Renal cortical epithelial cell (primary cell): Measurements from ENCODE around the gene RBM5. TPM values are rescaled to one million over a fixed set of nuclear protein-coding genes. Genes with fewer than 3 reads are reported as not detected.

Source experiments
- DNase-seq: peaks from one replicate; pipeline ENCODE4 v3.0.0-alpha.2; 2011; ENCODE audit warnings: low read depth
- total RNA-seq: library from RNA; depleted of rRNA; stranded (reverse); fragments of >200 nt; gene quantifications from 2 replicates; pipeline ENCODE4 v1.2.3, GENCODE V29; 2014

RBM5 gene
- total RNA-seq, 1 donor from 2014 or later, result 216 TPM

DNA sequence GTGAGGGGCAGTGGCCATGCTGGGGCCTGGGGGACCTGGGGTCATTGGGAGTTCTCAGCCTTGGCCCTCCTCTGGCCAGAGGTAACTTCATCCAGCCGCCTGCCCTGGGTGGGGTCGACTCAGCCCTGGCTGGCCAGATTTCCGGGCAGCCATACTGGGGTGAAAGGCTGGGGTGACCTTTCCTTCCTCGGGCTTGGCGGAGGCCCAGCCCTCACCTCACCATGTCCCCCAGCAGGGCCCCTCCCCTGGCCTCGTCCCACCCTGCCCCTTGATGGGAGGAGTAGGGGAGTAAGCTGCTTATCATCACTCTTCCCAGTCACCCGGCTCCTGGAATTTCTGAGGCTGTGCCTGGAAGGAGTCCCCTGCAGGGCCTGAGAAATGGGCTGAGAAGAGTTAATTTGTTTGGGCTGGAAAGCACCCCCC lies 71.9 kb downstream of the RBM5 start:
- DNase-seq, result no peak

DNA sequence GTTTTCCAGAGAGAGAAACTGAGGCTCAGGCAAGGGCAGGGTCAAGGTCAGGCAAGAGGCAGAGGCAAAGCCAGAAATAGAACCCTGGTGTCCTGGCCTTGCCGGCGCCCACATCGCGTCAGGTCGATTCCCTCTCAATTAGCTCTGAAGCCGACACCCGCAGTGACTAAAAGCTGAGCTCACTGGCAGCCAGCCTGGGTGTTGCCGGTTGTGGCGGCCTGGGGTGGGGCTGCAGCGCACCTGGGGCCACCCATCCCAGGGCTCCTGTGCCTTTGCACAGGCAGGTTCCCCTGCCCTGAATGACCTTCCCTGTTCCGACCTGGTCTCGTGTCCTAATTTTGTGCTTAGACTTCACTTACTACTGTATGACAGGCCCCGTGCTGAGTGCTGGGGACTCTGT lies 72.6 kb downstream of the RBM5 start:
- DNase-seq, result no peak

DNA sequence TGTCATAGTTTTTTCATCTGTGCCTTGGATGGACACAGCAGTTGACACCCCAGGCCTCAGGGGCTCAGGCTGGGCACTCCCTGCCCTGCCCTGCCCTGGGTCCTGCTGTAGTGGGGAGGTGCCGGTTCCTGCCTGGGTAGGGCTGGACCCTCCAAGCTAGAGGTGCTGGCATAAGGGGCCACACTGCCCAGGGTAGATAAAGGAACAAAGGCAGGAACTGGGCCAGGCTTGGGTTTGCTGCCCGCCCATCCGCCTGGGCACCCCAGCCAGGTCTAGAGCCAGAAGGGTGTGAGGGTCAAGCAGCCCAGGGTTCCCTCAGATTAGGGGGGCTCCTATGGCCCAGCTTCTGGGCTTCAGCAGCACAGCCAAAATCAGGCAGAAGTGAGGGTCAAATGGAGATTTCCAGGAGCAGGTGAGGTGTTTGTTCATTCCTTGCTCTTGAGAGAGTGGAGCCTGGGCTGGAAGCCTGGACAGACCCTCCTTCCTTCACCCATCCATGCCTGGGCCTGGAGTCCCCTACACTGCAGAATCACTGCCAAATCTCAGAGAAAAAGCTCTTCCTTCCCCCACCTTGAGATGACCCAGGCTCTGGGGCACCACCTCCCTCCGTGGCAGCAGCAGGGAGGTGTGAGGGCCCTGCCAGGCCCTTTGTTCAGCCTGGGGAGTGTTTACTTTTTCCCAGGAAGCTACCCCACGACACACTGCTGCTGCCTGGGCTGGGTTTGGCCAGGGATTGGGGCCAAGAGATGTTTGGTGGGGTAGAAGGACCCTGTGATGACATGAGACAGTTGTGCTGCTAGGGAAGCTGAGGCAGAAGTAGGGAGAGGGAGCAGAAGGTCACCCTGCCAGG lies 73.5 kb downstream of the RBM5 start:
- DNase-seq, result no peak

DNA sequence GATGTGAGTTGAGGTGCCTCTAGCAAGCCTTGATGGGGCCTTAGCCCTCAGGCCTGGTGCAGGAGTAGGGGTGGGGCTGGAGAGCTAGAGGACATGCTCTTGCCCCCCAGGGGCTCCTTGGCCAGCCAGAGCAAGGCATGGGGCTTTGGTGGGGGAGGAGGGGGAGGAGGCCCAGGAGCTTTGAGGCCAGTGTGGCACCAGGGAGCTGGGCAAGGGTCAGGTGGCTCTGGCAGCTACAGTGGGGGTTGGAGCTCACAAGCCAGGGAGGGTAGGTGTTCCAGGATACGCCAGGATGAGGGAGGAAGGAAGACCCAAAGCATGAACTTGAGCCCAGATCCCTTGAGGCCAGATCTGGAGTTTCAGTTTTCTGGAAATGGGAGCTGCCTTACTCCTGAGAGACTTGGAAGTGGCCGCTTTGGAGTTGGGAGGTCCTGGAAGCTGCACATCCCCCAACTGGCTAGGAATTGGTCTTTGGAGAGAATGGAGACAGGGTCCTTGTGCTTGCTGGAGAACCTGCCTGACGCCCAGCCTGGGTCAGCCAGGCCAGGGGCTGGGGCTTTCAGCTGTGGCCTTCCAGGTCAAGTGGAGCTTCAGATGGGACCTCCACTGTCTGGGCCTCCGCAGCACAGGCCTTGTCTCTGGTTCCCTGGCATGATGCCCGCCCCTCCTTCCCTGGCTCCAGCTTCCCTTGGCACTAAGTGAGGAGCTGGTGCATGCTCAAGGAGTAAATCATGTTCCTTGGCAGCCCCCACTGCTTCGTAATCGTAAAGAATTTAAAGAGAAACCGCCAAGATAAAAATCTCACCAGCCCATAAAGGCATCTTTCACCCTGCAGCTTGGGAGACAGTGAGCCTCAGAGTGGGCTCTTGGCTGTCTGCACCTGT lies 75.1 kb downstream of the RBM5 start:
- DNase-seq, result peak; percentile 82

DNA sequence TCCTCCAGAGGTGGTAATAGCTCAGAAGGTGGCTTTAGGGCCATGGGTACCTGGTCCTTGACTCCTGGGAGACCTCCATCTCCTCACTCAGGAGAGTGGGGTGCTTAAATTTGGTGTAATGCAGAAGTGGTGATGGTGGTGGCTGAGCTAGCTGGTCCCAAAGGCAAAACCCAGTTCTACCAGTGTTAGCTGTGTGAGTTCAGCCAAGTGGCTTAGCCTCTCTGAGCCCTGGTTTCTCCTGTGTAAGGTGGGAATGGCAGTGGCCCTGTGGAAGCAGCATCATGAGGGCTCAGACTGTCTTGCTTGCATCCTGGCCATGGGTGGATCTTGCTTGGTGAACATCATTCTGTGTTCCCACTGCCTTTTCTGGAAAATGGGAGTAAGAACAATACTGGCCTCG lies 75.8 kb downstream of the RBM5 start:
- DNase-seq, result no peak

DNA sequence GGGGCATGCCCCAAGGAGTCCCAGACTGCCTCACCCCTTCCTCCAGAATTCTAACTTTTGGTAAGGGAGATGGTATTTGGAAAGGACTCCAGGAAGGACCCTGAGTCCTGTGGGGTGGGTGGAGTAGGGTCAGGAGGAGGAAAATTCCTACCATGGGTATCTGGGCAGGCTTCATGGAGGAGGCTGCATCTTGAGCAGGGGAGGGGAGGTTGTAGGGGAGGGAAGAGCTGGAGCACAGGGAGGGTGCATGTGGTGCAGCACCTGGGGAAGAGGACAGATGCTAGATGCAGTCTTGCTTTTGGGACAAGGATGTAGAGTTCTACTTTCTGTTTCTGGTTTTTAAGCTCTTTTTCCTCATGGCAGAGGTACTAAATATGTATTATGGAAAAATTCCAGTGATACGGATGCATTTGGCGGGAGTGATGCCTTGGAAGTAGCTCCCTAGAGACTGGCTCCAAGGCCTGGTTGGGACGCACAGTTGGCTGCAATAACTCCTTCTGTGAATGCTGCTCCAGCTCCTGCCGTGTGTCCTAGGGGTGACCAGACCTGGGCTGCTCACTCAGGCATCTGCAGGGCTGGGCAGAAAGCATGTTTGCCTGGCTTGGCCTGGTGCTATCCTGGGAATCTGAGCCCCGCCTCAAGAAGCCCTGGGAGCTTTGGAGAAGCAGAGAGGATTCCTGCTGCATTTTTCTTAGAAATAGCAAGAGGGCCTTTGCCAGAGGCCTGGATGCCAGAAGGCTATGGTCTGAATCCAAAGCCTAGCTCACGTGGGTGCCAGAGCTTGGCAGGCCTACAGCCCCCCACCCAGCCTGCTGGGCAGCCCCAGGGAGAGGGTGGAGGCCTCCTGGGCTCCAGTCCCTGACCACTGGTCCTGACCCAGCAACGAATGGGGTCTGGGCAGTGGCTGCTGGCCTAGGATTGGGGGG lies 76.5 kb downstream of the RBM5 start:
- DNase-seq, result peak; percentile 85

DNA sequence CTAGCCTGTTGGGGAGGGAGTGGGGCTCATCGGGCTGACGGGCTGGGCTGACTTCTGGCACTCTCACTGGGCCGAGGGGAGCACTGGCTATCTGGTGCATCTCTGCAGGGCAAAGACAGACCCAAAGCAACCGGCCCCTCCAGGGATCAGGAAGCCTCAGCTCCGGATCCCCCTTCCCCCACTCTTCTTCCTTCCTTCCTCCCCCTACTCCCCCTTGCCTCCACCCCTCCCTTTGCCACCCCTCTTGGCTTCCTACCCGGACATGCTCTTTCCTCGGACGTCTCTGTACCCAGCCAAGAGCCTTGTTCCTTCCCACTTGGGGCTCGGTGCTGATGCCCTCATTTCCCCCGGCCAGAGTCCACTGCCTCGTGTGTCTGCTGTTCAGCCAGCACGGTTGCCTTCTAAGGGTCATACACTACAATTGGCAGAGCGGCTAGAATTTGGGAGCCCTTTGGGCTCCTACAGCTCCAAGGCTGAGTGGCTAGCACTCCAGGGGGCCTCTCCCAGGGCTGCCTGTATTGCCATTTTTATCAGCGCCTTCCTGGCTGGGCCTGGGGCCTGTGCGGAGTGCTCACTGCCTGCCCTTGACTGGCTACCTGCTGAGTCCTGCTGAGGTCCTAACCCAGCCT lies 77.3 kb downstream of the RBM5 start:
- DNase-seq, result no peak

DNA sequence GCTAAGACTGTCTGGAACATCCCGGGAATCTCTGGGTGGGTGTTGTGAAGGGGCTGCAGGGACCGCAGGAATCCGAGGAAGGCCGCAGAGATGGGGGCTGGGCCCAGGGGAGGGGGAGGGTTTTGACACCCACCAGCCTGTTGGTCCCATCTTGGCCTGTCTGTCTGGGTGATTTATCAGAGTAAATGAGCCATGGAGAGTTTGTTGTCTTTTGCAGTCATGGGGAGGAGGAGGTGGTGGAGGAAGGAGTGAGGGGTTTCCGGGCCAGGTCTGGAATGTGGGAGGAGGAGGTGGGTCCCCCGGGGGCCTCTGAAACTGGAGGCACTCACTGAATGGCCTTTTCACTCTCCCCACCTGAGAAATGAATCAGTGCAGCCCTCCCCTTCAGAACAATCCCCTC lies 77.9 kb downstream of the RBM5 start:
- DNase-seq, result peak; percentile 87

DNA sequence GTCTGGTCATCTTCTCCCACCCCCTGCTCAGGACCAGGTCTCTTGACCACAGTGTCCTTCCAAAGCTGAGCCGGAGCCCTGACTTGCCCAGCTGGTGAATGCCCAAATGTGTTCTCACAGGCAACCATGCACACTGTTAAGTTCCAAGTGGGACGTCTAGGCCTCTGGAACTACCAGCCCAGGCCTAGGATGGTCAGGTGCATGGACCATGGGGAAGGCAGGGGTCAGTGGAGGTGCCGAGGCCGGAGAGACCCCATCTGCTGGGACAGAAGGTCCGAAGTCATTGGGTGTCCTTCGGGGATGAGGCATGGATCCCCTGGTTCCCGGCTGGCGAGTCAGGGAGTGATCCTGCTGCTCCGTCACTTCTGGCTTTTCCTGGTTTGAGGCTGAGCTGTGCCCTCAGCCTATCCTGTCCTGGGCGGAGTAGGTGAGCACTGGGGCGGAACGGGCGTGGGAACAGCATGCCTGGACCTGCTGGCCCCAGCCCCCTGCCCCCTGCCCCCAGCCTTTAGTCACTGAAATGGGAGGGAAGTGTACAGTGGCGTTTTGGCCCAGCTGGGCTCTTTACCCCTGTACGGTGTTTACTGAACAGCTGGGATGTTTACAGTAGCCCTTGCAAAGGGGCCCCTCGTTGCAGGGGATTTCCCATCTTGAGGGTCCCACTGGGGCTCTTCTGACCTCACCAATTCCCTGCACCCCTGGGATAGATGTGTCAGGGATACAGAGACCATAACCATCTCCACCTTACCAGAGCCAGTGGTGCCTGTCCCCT lies 78.5 kb downstream of the RBM5 start:
- peak; percentile 91 for DNase-seq

DNA sequence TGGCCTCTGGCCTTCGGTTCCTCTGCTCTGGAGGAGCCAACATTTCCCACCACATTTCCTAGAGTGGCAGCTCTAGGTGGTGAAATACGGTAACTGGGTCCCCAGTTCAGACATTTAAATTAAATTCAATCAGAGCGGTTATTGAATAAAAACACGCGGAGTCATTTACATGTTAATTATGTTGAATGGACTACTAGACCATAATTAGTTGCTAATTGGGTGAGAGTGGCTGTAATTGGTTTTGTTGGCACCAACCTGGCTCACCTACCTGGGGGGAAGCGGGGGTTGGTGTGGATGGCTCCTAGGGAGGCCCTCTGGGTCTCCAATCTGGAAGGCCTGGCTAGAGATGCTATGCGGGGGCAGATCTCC lies 79.1 kb downstream of the RBM5 start:
- no peak for DNase-seq

DNA sequence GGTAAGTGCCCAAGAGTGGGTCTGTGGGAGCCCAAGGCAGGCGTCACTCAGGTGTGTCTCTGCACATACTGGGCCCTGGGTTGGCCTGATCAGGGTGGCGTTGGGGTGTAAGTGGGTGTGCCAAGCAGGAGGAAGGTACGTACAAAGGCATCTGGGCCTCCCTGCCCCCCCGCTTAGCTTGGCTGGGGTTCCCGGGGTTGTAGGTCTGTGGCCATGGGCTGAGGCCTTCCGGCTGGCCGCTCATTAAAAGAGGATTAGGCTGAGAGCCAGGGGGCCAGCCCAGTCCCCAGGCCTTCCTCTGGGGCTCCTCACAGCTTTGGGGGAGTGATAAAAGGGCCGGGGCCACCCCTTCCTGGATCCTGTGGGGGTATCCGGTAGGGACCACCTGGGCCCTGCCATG lies 79.7 kb downstream of the RBM5 start:
- DNase-seq, result no peak

Other genes with a start within 250 kb of the RBM5 start
- gene TRAIP, start 232.4 kb upstream of the RBM5 start, total RNA-seq, result 1.6 and 2.8 TPM in 2 replicates
- under 0.01 TPM in 1 of 2 replicates, not detected in the other for gene CAMKV, start 219.0 kb upstream of the RBM5 start, total RNA-seq
- 1.6 and 5.7 TPM in 2 replicates for gene MST1R, start 185.0 kb upstream of the RBM5 start, total RNA-seq
- 9.9 and 10.8 TPM in 2 replicates for gene MON1A, start 159.1 kb upstream of the RBM5 start, total RNA-seq
- gene RBM6, start 148.8 kb upstream of the RBM5 start, total RNA-seq, result 26.6 and 58.4 TPM in 2 replicates
- 10.2 and 33.5 TPM in 2 replicates for gene SEMA3F, start 66.4 kb downstream of the RBM5 start, total RNA-seq
- 0.05 TPM in 1 of 2 replicates, not detected in the other for gene GNAT1, start 102.7 kb downstream of the RBM5 start, total RNA-seq
- gene SLC38A3, start 116.4 kb downstream of the RBM5 start, total RNA-seq, result 1.8 TPM in 1 of 2 replicates, not detected in the other
- 217 and 300 TPM in 2 replicates for gene GNAI2, start 147.3 kb downstream of the RBM5 start, total RNA-seq
- gene SEMA3B, start 180.2 kb downstream of the RBM5 start, total RNA-seq, result 7.8 and 27.0 TPM in 2 replicates
- gene LSMEM2, start 190.2 kb downstream of the RBM5 start, total RNA-seq, result not detected in 2 replicates
- gene IFRD2, start 203.5 kb downstream of the RBM5 start, total RNA-seq, result 28.8 and 57.8 TPM in 2 replicates
- 13.5 and 15.1 TPM in 2 replicates for gene HYAL3, start 210.5 kb downstream of the RBM5 start, total RNA-seq
- gene NAA80, start 210.5 kb downstream of the RBM5 start, total RNA-seq, result 2.8 and 6.4 TPM in 2 replicates
- 7.3 and 22.8 TPM in 2 replicates for gene HYAL1, start 214.7 kb downstream of the RBM5 start, total RNA-seq
- gene HYAL2, start 233.8 kb downstream of the RBM5 start, total RNA-seq, result 82.3 and 127 TPM in 2 replicates
- 16.0 and 21.2 TPM in 2 replicates for gene TUSC2, start 239.3 kb downstream of the RBM5 start, total RNA-seq